OCI-M1 (cell line): ENCODE measurements around the gene RNF157.

Experiments
- DNase-seq: peaks from one replicate; lab custom pipeline; 2025; lab: John Stamatoyannopoulos, UW

The RNF157 gene

DNA sequence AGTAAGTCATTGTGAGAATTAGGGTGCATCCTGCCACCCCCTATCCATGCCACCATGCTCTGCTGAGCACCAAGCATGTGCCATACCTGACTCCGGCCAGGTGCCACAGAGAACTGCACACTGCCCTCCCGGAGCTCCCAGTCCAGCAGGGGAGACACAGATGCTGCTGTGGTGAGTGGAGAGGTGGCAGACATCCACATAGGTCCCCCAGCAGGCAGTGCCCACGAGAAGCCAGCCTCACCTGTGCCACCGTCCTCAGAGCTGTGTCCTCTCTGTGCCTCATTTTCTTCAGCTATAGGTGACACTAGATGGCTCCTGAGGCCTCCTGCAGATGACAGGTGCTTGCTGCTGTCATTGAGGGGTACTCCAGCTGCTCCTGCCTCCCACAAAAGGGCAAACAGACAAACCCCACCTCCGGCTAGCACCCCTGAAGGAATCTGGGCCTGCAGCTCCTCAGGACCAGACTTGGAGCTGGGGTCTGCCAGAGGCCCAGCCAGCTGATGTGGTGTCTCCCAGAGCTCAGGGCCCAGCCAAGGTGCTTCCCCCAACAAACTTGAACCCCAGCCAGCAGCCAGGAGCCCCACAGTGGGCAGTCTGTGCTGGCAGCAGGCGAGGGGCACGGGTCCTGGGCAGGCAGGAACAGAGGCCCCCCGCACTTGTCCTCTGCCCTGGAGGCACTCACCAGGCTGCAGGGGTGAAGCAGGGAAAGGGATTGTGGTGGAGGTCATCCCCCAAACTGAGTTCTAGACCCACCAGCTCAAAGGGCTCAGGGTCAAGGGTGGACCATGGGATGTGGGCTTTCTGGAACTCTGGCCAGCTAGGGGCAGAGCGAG lies 116.3 kb downstream of the RNF157 start:
- DNase-seq = no peak

DNA sequence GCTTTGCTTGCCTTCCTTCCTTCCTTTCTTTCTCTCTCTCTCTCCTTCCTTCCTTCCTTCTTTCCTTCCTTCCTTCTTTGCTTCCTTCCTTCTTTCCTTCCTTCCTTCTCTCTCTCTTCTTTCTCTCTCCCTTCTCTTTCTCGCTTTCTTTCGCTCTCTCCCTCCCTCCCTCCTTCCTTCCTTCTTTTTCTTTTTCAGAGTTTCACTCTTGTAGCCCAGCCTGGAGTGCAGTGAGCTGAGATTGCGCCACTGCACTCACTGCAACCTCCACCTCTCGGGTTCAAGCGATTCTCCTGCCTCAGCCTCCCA lies 117.1 kb downstream of the RNF157 start:
- DNase-seq = no peak

DNA sequence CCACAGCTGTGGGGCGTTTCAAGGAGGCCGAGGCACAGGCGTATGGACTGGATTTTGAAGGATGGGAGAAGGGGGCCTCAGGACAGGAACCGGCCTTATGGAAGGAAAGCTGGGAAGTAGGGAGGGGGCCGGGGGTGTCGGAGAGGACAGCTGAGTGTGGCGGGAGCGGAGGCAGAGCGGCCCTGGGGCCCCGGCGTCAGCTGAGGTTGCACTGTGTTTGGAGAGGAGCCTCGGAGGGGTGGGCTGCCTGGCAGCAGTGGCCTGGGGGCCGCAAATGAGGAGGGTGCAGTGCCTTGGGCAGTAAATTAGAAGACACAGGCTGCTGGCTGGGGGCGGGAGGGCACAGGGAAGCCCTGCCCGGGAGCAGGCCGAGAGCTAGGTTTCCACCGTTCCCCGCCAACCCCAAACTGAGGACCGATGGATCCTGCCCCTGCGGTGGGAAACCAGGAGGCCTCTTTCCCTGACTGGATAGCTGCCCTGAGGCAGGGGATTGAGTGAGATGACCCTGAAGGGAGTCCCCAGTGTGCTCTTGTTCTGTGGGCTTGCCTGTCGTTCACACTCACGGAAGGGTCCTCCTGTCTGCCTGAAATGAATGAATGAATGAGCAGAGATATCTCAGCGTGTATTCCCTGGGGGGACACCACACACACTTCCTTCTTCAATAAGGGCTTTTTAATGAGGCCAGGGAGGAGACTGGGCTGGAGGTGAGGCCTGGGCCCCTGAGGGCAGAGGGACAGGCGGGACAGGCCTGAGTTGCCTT lies 117.7 kb downstream of the RNF157 start:
- peak; percentile 7 for DNase-seq

DNA sequence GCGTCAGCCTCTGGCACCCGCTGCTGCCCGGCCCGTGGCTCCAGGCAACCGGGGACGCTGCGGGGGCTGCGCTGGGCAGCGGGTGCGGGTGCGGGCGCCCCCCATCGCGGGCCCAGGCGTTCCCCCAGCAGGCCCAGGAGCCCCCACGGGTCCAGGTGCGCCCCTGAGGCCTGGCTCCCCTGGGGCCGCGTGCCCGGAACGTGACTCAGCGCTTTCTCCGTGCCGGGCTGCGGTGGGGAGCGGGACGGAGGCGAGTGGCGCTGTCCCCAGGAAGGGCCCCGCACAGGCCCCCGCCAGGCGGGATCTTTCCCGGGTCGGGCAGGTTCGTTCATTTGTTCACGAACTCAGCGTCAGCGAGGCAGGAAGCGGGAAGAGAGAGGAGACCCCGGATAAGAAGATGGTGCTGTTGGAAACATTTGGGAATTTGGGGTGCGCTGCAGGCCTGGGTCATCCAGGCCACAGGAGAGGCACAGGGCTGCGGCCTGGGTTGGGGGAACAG lies 118.3 kb downstream of the RNF157 start:
- DNase-seq = no peak

DNA sequence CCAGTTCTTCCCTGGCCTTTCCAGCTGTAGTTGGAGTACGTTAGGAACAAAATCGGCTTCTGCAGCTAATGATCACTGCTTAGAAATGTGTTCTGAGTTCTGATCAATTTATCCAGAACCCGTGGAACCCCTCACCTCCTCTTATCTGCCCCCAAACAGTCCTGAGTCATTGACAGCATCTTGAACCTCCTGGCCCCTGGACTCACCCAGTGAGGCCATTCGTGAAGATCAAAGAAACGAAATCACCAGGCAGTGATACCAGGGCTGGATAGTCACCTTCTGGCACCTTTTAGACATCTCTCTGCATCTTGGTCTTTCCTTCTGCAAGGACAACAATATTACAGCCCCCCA lies 119.7 kb downstream of the RNF157 start:
- no peak for DNase-seq

DNA sequence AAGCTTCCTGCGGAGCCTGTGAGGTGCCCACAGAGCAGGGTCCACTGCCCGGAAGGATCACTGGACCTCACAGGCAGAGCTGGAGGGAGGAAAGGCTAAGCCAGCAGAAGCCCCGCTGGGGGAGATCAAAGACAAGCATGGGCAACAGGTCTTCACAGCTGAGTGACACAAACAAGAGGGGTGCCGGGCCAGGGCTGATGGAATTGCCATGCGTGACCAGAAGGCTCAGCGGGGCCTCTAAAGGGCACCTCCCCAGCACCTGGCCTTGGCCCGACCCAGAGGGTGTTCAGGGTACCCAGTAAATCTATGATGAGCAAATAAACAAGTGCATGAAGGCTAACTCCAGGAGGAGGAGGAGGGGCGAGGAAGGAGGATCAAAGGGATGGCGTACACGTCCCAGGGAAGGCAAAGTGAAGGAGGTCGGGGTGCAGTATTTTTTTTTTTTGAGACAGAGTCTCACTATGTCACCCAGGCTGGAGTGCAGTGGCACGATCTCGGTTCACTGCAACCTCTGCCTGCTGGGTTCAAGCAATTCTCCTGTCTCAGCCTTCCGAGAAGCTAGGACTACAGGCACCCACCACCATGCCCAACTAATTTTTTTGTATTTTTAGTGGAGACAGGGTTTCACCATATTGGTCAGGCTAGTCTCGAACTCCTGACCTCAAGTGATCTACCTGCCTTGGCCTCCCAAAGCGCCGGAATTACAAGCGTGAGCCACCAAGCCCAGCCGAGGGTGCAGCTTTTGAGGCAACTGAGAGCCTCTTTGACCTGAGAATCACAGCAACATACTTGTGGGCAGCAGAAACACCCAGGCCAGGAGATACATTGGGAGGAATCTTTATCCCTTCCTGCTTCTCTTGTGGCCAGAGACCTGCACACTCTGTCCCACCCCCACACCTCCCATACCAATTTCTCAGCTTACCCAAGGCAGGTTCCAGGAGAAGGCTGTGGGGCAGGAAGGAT lies 120.6 kb downstream of the RNF157 start:
- DNase-seq = no peak

DNA sequence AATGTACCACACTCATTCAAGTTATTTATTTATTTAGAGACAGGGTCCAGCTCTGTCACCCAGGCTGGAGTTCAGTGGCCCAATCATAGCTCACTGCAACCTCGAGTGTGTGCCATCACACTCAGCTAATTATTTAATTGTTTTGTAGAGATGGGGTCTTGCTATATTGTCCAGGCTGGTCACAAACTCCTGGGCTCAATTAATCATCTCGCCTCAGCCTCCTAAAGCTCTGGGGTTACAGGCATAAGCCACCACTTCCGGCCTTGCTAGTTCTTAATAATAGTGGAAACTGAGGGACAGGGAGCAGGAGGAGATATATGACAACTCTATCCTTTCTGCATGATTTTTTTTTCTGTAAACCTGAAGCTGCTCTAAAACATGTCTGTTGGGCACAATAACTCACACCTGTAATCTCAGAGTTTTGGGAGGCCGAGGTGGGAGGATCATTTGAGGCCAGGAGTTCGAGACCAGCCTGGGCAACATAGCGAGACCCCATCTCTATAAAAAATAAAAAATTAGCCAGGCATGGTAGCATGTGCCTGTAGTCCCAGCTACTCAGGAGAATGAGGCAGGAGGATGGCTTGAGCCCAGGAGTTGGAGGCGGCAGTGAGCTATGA lies 125.0 kb downstream of the RNF157 start:
- DNase-seq = no peak

DNA sequence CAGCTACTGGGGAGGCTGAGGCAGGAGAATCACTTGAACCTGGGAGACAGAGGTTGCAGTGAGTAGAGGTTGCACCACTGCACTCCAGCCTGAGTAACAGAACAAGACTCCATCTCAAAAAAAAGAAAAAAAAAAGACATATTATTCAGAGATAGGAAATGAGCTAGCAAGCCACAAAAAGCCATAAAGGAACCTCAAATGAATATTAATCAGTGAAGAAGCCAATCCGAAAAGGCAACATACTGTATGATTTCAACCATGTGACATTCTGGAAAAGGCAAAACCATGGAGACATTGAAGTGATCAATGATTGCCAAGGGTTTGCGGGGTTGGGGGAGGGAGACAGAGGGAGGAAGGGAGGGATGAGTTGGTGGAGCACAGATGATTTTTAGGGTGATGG lies 128.3 kb downstream of the RNF157 start:
- no peak for DNase-seq

DNA sequence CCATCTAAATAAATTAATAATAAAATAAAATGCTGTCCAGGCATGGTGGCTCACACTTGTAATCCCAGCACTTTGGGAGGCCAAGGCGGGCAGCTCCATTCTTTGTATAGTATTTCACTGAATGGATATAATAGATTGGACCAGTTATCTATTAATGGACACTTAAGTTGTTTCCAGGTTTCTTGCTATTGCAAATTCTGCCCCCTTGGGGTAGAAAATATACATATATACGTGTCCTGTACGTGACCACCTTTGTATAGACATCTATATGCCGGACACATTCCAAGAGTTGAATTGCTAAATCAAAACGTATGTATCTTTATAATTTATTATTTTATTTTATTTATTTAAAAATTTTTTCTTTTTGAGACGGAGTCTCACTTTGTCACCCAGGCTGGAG lies 132.8 kb downstream of the RNF157 start:
- DNase-seq = peak; percentile 18

DNA sequence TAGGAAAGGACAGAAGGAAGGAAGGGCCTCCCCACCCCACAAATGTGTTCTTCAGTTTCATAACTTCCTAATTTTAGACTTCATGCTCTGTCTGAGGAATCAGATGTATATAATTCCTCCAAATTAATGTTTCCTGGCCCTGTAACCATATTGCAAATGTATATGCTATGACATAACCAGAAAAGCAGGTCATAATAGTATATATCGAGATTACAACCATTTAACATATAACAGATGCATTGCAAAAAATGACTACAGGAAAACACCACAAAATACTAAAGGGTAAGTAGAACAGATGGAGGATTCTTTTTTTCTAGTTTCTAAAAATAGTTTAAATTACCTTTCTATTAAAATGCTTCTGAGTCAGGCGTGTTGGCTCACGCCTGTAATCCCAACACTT lies 133.6 kb downstream of the RNF157 start:
- DNase-seq = no peak

DNA sequence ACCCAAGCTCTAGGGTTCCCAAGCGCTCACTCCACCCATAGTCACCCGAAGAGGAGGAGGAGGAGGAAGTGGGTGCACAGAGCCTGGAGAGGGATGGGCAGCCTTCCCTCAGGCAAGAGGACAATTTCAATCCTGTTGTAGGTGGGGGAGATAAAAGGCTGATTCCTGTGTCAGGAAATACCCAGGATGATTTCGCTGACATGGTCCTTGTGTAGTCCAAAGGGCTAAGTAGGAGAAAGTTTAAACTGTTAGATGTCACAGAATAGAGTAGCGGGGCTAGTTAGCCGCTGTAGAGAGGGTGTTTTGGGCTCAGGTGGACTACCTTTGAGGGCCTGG lies 135.4 kb downstream of the RNF157 start:
- no peak for DNase-seq

DNA sequence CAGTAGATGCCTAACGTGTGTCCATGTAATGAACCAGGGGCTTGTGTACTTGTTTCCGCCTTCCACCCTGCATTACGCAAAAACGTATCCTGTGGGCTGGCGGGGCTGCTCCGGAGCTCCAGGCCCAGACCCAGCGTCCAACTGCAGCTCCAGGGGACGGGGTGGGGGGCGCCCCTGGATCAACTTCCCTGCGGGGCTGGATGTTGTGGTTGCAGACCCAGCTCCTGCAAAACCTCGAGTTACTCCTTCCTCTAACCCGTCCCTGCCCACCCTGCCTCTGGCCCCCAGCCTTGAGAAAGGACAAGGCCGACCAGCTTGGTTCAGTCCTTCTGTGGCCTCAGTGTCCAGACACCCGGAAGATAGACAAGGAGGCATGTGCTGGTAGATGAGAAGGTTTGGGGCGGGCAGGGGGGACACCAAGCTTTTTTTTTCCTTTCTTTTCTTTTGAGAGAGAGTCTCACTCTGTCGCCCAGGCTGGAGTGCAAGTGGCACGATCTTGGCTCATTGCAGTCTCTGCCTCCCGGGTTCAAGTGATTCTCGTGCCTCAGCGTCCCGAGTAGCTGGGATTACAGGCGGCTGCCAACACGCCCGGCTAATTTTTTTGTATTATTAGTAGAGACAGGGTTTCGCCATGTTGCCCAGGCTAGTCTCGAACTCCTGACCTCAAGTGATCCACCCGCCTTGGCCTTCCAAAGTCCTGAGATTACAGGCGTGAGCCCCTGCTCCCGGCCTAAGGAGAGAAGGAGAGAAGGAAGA lies 136.0 kb downstream of the RNF157 start:
- DNase-seq = no peak

DNA sequence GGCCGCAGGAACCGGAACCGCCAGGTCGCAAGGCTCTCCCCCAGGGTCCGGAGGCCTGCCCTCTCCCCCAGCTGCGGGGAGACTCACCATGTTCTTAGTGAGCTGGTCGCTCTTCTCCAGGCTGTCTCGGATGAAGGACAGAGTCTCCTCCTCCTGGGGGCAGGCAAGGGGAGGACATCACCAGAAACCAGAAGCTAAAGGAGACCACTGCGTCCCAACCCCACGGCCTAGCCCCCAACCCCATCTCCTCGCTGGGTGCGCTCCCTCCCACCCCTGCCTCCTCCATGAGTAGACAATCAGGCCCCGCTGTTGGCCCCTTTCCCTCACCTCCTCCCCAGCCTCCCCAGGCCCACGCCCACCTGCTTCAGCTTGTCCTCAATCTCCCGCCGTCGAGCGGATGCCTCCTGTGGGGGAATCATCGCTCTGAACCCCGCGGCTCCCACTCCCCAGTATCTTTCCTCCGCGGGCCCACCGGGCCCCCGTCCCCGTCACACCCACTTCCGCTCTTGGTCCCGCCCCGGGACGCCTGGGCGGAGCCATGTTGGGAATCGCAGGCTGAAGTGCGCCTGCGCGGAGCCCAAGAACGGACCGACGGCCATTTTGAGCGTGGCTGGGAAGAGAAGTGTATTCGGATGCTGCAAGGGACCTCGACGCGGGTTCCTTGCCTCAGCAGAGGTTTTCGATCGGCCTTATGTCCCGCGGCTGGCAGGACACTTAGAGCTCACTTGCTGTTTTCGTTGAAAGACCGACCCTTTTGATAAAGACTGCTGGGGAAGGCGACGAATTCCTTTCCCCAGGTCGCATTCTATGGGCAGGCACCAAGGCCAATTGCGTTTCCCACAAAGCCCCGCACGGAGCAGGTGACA lies 136.8 kb downstream of the RNF157 start, which contains the start of gene EXOC7:
Gene EXOC7 (minus strand): TSS at position 514 of the 866 bp plus-strand sequence. CDS start 95 bp downstream, at position 419.
- peak; percentile 96 for DNase-seq

DNA sequence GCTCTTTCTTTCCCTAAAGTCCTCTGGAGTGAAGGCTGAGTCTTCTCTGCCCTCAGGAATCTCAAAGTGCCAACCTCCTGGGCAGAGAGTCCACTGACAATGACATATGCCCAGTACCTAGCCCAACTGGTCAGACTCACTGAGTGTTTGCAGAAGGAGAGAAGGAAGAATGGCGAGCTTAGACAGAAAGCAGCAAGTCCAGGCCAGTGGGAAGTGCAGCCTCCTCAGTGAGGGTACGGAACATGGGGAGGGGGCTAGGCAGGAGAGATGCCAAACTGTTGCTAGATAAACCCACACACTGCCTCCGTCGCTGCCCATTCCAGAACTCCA lies 137.4 kb downstream of the RNF157 start:
- DNase-seq = no peak

DNA sequence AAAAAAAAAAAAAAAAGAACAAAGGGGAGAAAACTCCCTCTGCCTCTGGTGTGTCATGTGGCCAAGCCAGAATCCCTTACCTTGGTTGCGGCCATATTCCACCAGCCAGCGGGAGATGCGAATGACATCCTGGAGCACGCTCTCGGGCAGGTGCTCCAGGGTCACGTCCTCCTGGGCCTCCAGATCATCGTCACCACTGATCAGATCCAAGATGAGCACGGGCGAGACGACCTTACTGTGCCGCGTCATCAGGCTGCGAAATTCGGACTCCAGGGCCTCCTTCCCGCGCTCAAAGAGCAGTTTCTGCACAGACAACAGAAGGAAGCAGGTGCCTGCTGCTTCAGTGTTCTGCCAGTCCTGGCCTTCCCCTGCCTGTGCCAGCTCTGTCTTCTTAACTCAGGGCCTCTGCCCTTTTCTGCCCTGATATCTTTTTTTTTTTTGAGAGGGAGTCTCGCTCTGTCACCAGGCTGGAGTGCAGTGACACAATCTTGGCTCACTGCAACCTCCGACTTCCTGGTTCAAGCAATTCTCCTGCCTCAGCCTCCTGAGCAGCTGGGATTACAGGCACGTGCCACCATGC lies 142.5 kb downstream of the RNF157 start:
- DNase-seq = no peak

DNA sequence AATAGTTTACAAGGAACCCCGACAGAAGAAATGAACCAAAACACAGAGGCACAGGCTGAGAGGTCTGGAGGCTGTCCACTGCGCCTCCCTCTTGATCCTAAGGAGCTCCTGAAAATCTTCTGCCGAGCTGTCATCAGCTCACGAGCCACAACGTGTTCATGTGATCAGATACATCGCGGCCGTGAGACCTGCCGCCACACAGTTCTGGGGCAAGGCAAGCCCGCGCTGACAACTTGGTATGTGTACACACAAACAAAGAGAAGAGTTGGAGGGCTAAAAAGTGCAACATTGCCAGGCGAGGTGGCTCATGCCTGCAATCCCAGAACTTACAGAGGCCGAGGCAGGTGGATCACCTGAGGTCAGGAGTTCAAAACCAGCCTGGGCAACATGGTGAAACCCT lies 144.3 kb downstream of the RNF157 start:
- no peak for DNase-seq

DNA sequence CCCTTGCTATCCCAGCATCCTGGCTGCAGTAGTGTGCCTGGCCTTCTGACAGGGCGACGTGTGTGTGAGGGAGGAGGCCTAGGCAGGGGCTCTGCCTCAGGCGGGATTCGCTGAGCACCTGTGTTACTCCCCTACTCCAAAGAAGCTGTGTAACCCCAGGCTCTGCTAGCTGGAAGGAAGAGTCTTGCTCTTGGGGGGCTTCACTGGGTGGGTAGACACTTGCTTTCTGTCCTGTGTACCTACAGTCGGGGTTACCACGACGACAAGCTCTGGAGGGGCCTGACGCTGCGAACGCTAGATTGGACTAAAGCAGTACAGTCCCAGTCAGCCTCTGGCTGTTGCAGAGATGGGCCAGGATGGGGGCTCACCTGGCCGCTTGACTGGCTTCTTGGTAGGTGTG lies 146.2 kb downstream of the RNF157 start:
- DNase-seq = no peak

DNA sequence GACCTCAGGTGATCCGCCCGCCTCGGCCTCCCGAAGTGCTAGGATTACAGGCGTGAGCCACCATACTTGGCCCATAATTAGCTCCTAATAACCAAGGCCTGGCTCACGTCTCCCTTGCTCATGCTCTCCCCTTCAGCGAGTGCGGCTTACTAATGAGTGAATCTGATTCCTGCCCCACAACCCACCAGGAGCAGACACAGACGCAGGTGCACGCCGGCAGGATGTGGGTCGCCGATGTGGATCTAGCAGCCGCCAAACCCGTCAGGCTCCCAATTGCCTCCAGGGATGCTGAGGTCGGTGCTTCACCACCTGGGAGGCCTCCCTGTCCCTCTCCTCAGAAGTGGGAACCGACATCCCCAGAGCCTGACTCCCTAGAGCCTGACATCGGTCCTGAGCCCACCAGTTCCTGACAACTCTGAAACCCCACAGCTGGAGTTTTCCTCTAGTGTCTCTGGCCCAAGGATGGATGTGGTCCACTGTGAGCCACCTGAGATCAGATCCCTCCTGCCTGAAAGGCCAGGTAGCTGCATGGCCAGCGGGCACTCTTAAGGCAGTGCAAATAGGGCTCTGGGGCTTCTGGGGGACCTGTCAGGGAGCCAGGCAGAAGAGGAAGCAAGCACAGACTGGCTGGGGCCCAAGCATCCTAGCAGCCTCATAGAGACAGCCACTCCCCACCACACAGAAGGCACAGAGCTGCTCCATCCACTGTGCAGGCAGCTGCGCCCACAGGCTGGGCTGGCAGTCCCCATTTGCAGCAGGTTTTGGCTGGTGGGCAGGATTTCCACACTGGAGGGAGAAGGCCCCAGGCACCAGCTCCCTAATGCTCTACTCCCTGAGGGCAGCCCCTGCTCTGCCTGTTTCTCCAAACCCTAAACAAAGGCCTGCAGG lies 147.5 kb downstream of the RNF157 start:
- DNase-seq = no peak
